22Rv1 (cell line): ENCODE results near the gene RGS1.

ENCODE experiments used
- H3K27ac ChIP-seq: fragments of 450-650 bp; 2 replicates; pipeline ENCODE4 v1.5.1; 2017
- CTCF ChIP-seq: fragments of 450-650 bp; IDR thresholded peaks from 2 replicates; pipeline ENCODE4 v1.5.1; 2017; ENCODE audit warnings: mild to moderate bottlenecking
- ZFX ChIP-seq: fragments of 450-650 bp; IDR thresholded peaks from 2 replicates; pipeline ENCODE4 v1.6.1; 2017; ENCODE audit warnings: antibody characterized with exemption, borderline replicate concordance

RGS1 gene

GRCh38 chr1:192534666-192535065 is 40.9 kb upstream of the RGS1 start:
- TF ChIP-seq CTCF (no peak), ZFX (no peak)
- H3K27ac ChIP-seq, result peak overlapping the region; percentile 23

GRCh38 chr1:192535916-192536664 is 39.5 kb upstream of the RGS1 start:
- TF ChIP-seq CTCF (no peak), ZFX (no peak)
- H3K27ac ChIP-seq, result no peak overlapping the region

GRCh38 chr1:192538407-192539296 is 36.9 kb upstream of the RGS1 start:
- TF ChIP-seq ZFX (no peak), CTCF (no peak)
- H3K27ac ChIP-seq, result peak overlapping the region; percentile 76; the same call in 1 of the 2 replicates

GRCh38 chr1:192539297-192540092 is 36.1 kb upstream of the RGS1 start:
- peak overlapping the region; percentile 76 for H3K27ac ChIP-seq

GRCh38 chr1:192543445-192543844 is 32.1 kb upstream of the RGS1 start:
- TF ChIP-seq CTCF (no peak), ZFX (no peak)
- peak overlapping the region; percentile 76; the same call in 1 of the 2 replicates for H3K27ac ChIP-seq

More at GRCh38 chr1:192539297-192540092, 36.1 kb upstream of the RGS1 start:
- no peak for TF ChIP-seq CTCF
- TF ChIP-seq ZFX, result no peak

GRCh38 chr1:192545896-192546521 is 29.6 kb upstream of the RGS1 start:
- H3K27ac ChIP-seq, result no peak overlapping the region
- TF ChIP-seq CTCF, result peak; percentile 12; the same call in 1 of the 2 replicates
- no peak for TF ChIP-seq ZFX
